ENCODE results near the gene SLCO4A1.

- TF ChIP-seq TCF4 (CRISPR knock-in tag; IDR thresholded peaks at IDR 0.05; ENCODE audit: borderline replicate concordance) (no peak), ZNF70 (CRISPR knock-in tag; IDR thresholded peaks at IDR 0.05) (no peak), GLIS3 (CRISPR knock-in tag; IDR thresholded peaks at IDR 0.05) (no peak)
Observed at GRCh38 chr20:62708591-62709536, 66.6 kb downstream of the SLCO4A1 start, which contains the start of gene NTSR1.
